Erythroblast (primary cell): Measurements from ENCODE around the gene GCG.

Experiments used
- DNase-seq, 2 experiments: peaks; one replicate each; lab custom pipeline; 2025; lab: John Stamatoyannopoulos, UW
- GATA1 ChIP-seq: IDR thresholded peaks from 2 replicates; pipeline ENCODE4 v1.6.1; 2011; ENCODE audit warnings: low read depth, mild to moderate bottlenecking, control low read depth, low read length, moderate library complexity
- POLR2A ChIP-seq: IDR thresholded peaks from 2 replicates; pipeline ENCODE4 v1.6.1; 2011; ENCODE audit warnings: mild to moderate bottlenecking, low read length

GCG gene

GRCh38 chr2:162152147-162152546 lies at the start of gene GCG:
GCG (minus strand) TSS chr2:162152247; CDS start chr2:162149178, 3,069 bp downstream.
- TF ChIP-seq POLR2A (no peak), GATA1 (no peak)
- no peak for DNase-seq

- TF ChIP-seq GATA1: no peak
- TF ChIP-seq POLR2A: no peak
- no peak for DNase-seq
Observed at GRCh38 chr2:162200636-162201035, 48.6 kb upstream of the GCG start.

GRCh38 chr2:162199913-162200312 lies 47.9 kb upstream of the GCG start:
- DNase-seq: no peak

GRCh38 chr2:162198239-162198638 lies 46.2 kb upstream of the GCG start:
- no peak for DNase-seq
- no peak for TF ChIP-seq POLR2A
- no peak for TF ChIP-seq GATA1

More at GRCh38 chr2:162199913-162200312, 47.9 kb upstream of the GCG start:
- no peak for TF ChIP-seq POLR2A
- no peak for TF ChIP-seq GATA1

- DNase-seq: no peak
Observed at GRCh38 chr2:162197069-162197825, 45.2 kb upstream of the GCG start.

GRCh38 chr2:162196638-162197037 lies 44.6 kb upstream of the GCG start:
- no peak for DNase-seq
- TF ChIP-seq GATA1 (no peak), POLR2A (no peak)

More at GRCh38 chr2:162197069-162197825, 45.2 kb upstream of the GCG start:
- TF ChIP-seq GATA1 (no peak), POLR2A (no peak)

- TF ChIP-seq POLR2A (no peak), GATA1 (no peak)
- DNase-seq: no peak
Observed at GRCh38 chr2:162188451-162188850, 36.4 kb upstream of the GCG start.

- DNase-seq: no peak
- no peak for TF ChIP-seq GATA1
Observed at GRCh38 chr2:162185541-162186232, 33.6 kb upstream of the GCG start.

- TF ChIP-seq GATA1 (no peak), POLR2A (no peak)
- no peak for DNase-seq
Observed at GRCh38 chr2:162184821-162185450, 32.9 kb upstream of the GCG start.

GRCh38 chr2:162184359-162184758 lies 32.3 kb upstream of the GCG start:
- TF ChIP-seq GATA1: no peak
- TF ChIP-seq POLR2A: no peak
- DNase-seq: no peak

GRCh38 chr2:162182395-162182794 lies 30.3 kb upstream of the GCG start:
- DNase-seq: no peak
- TF ChIP-seq GATA1 (no peak), POLR2A (no peak)

GRCh38 chr2:162177301-162177700 lies 25.3 kb upstream of the GCG start:
- TF ChIP-seq POLR2A: no peak
- TF ChIP-seq GATA1: no peak

GRCh38 chr2:162175714-162176113 lies 23.7 kb upstream of the GCG start:
- TF ChIP-seq GATA1: no peak
- no peak for TF ChIP-seq POLR2A
- DNase-seq: no peak

More at GRCh38 chr2:162177301-162177700, 25.3 kb upstream of the GCG start:
- DNase-seq: no peak

- no peak for DNase-seq
- TF ChIP-seq GATA1: no peak
- TF ChIP-seq POLR2A: no peak
Observed at GRCh38 chr2:162174746-162175145, 22.7 kb upstream of the GCG start.
